Uterus (tissue), 2 donors: ENCODE measurements around the gene OCA2.

Experiments
- CTCF ChIP-seq, 4 experiments: fragments of 200-600 bp in 2 of 4; fragments of 450-650 bp in 2 of 4; sonication (generic) in 2 of 4; IDR thresholded peaks; one replicate each; pipeline ENCODE4 v1.5.1; 2016 to 2019; ENCODE audit warnings: antibody characterized with exemption in 4 of 4, mild to moderate bottlenecking in 2 of 4, moderate library complexity in 1 of 4
- POLR2A ChIP-seq, 2 donors: fragments of 450-650 bp; IDR thresholded peaks; one replicate each; pipeline ENCODE4 v1.6.1; 2016; ENCODE audit warnings: antibody characterized with exemption in 2 of 2, mild to moderate bottlenecking in 1 of 2, moderate library complexity in 1 of 2

GRCh38 chr15:27725731-27726130, 373.4 kb downstream of the OCA2 start:
- TF ChIP-seq POLR2A (IDR thresholded peaks at IDR 0.05) = no peak
- TF ChIP-seq CTCF (IDR thresholded peaks at IDR 0.05) = no peak
